Measurements from ENCODE around the gene BRMS1. TPM values are rescaled to one million over a fixed set of nuclear protein-coding genes. Genes with fewer than 3 reads are reported as not detected.

Gene BRMS1
- total RNA-seq, 1 experiment from 2014 or later = 48.1 TPM

- H3K36me3 Mint-ChIP-seq (ENCODE audit: insufficient read depth, unreplicated experiment) = peaks cover 34% of the 10 kb centered on the region
- no TSS peak for BruUV-seq (replicated peaks)
- H3K4me1 Mint-ChIP-seq (ENCODE audit: low read depth, unreplicated experiment) = peaks cover 28% of the 10 kb centered on the region
- no peak for TF ChIP-seq CTCF (IDR thresholded peaks at IDR 0.05; ENCODE audit: unreplicated experiment)
- CTCF ChIA-PET = interaction anchor here (0.6 kb wide), 1 partner anchor 262 kb away, joined by 3 read pairs; no protein-coding TSS in a partner anchor
- no peak overlapping the region for H3K4me3 Mint-ChIP-seq (ENCODE audit: low read depth, unreplicated experiment)
- H3K27ac Mint-ChIP-seq (ENCODE audit: unreplicated experiment) = no peak overlapping the region
- no peak for DNase-seq
- H3K27me3 Mint-ChIP-seq (ENCODE audit: unreplicated experiment) = no peaks in the 10 kb centered on the region
- no peaks in the 10 kb centered on the region for H3K9me3 Mint-ChIP-seq (ENCODE audit: low read depth, unreplicated experiment)
- intact Hi-C loops (cut with micrococcal nuclease; ENCODE audit: unreplicated experiment) = no loop called here
Measured at GRCh38 chr11:66341502-66342126, 3.3 kb downstream of the BRMS1 start.

- Mint-ChIP-seq H3K36me3 (ENCODE audit: insufficient read depth, unreplicated experiment) (peaks cover 42% of the 10 kb centered on the region), H3K4me1 (ENCODE audit: low read depth, unreplicated experiment) (peaks cover 31% of the 10 kb centered on the region), H3K9me3 (ENCODE audit: low read depth, unreplicated experiment) (no peaks in the 10 kb centered on the region), H3K27me3 (ENCODE audit: unreplicated experiment) (no peaks in the 10 kb centered on the region), H3K4me3 (ENCODE audit: low read depth, unreplicated experiment) (no peak overlapping the region), H3K27ac (ENCODE audit: unreplicated experiment) (no peak overlapping the region)
- no peak for TF ChIP-seq CTCF (IDR thresholded peaks at IDR 0.05; ENCODE audit: unreplicated experiment)
- no TSS peak for BruUV-seq (replicated peaks)
- CTCF ChIA-PET = no interaction called here
- intact Hi-C loops (cut with micrococcal nuclease; ENCODE audit: unreplicated experiment) = no loop called here
- DNase-seq = no peak
Measured at GRCh38 chr11:66340596-66341501, 4.1 kb downstream of the BRMS1 start.

GRCh38 chr11:66339686-66340483, 5.0 kb downstream of the BRMS1 start:
- no TSS peak for BruUV-seq (replicated peaks)
- no peaks in the 10 kb centered on the region for H3K9me3 Mint-ChIP-seq (ENCODE audit: low read depth, unreplicated experiment)
- H3K4me1 Mint-ChIP-seq (ENCODE audit: low read depth, unreplicated experiment) = peaks cover 38% of the 10 kb centered on the region
- no peak overlapping the region for H3K27ac Mint-ChIP-seq (ENCODE audit: unreplicated experiment)
- TF ChIP-seq CTCF (IDR thresholded peaks at IDR 0.05; ENCODE audit: unreplicated experiment) = no peak
- H3K27me3 Mint-ChIP-seq (ENCODE audit: unreplicated experiment) = no peaks in the 10 kb centered on the region
- CTCF ChIA-PET = interaction anchor here (0.6 kb wide), 2 partner anchors 13 to 23 kb away, joined by 3 read pairs; partner anchors contain the start of gene CD248
- intact Hi-C loops (cut with micrococcal nuclease; ENCODE audit: unreplicated experiment) = no loop called here
- peaks cover 43% of the 10 kb centered on the region for H3K36me3 Mint-ChIP-seq (ENCODE audit: insufficient read depth, unreplicated experiment)
- no peak overlapping the region for H3K4me3 Mint-ChIP-seq (ENCODE audit: low read depth, unreplicated experiment)
- no peak for DNase-seq

- CTCF ChIA-PET = interaction anchor here (0.6 kb wide), 2 partner anchors 14 to 22 kb away, joined by 3 read pairs; partner anchors contain the start of gene CD248
- BruUV-seq (replicated peaks) = no TSS peak
- H3K36me3 Mint-ChIP-seq (ENCODE audit: insufficient read depth, unreplicated experiment) = peaks cover 37% of the 10 kb centered on the region
- H3K9me3 Mint-ChIP-seq (ENCODE audit: low read depth, unreplicated experiment) = no peaks in the 10 kb centered on the region
- no peak for TF ChIP-seq CTCF (IDR thresholded peaks at IDR 0.05; ENCODE audit: unreplicated experiment)
- no peak overlapping the region for H3K4me3 Mint-ChIP-seq (ENCODE audit: low read depth, unreplicated experiment)
- no peaks in the 10 kb centered on the region for H3K27me3 Mint-ChIP-seq (ENCODE audit: unreplicated experiment)
- DNase-seq = no peak
- no peak overlapping the region for H3K27ac Mint-ChIP-seq (ENCODE audit: unreplicated experiment)
- intact Hi-C loops (cut with micrococcal nuclease; ENCODE audit: unreplicated experiment) = no loop called here
- H3K4me1 Mint-ChIP-seq (ENCODE audit: low read depth, unreplicated experiment) = peaks cover 38% of the 10 kb centered on the region
Measured at GRCh38 chr11:66339162-66339675, 5.7 kb downstream of the BRMS1 start.

All from Calu3 (cell line).